ENCODE results near the gene DARS1. TPM values are rescaled to one million over a fixed set of nuclear protein-coding genes. Genes with fewer than 3 reads are reported as not detected.

Gene DARS1
- total RNA-seq, 1 donor: 119 TPM

GRCh38 chr2:135898234-135898786 lies 87.1 kb downstream of the DARS1 start:
- Histone ChIP-seq H3K4me2 (ENCODE audit: insufficient read depth, low read length) (no peak overlapping the region), H2AFZ (ENCODE audit: low read length) (no peak overlapping the region), H3K27me3 (ENCODE audit: insufficient read depth, low read length) (no peaks in the 10 kb centered on the region), H3K79me2 (ENCODE audit: insufficient read depth, low read length) (no peaks in the 10 kb centered on the region), H4K20me1 (ENCODE audit: insufficient read depth, low read length) (no peaks in the 10 kb centered on the region), H3K36me3 (ENCODE audit: insufficient read depth, low read length) (no peaks in the 10 kb centered on the region), H3K4me3 (ENCODE audit: insufficient read depth, low read length) (no peak overlapping the region), H3K9me3 (ENCODE audit: low read depth, low read length) (no peaks in the 10 kb centered on the region), H3K27ac (ENCODE audit: low read depth, low read length) (no peak overlapping the region), H3K4me1 (ENCODE audit: insufficient read depth, low read length) (no peaks in the 10 kb centered on the region)
- no peak for DNase-seq (ENCODE audit: insufficient read length, low spot score, missing footprints)
- no peak for TF ChIP-seq CTCF (IDR thresholded peaks at IDR 0.05; ENCODE audit: extremely low read depth, low read depth, low read length)

- Histone ChIP-seq H3K36me3 (ENCODE audit: insufficient read depth, low read length) (no peaks in the 10 kb centered on the region), H3K9me3 (ENCODE audit: low read depth, low read length) (no peaks in the 10 kb centered on the region), H3K4me3 (ENCODE audit: insufficient read depth, low read length) (no peak overlapping the region), H3K4me2 (ENCODE audit: insufficient read depth, low read length) (no peak overlapping the region), H2AFZ (ENCODE audit: low read length) (no peak overlapping the region), H3K27ac (ENCODE audit: low read depth, low read length) (no peak overlapping the region), H4K20me1 (ENCODE audit: insufficient read depth, low read length) (no peaks in the 10 kb centered on the region), H3K27me3 (ENCODE audit: insufficient read depth, low read length) (no peaks in the 10 kb centered on the region), H3K4me1 (ENCODE audit: insufficient read depth, low read length) (no peaks in the 10 kb centered on the region), H3K79me2 (ENCODE audit: insufficient read depth, low read length) (no peaks in the 10 kb centered on the region)
- no peak for TF ChIP-seq CTCF (IDR thresholded peaks at IDR 0.05; ENCODE audit: extremely low read depth, low read depth, low read length)
- no peak for DNase-seq (ENCODE audit: insufficient read length, low spot score, missing footprints)
Measured at GRCh38 chr2:135894930-135895329, 90.5 kb downstream of the DARS1 start.

GRCh38 chr2:135893374-135893794 lies 92.0 kb downstream of the DARS1 start:
- DNase-seq (ENCODE audit: insufficient read length, low spot score, missing footprints): no peak
- Histone ChIP-seq H2AFZ (ENCODE audit: low read length) (no peak overlapping the region), H3K4me1 (ENCODE audit: insufficient read depth, low read length) (no peaks in the 10 kb centered on the region), H3K27ac (ENCODE audit: low read depth, low read length) (no peak overlapping the region), H3K36me3 (ENCODE audit: insufficient read depth, low read length) (no peaks in the 10 kb centered on the region), H3K9me3 (ENCODE audit: low read depth, low read length) (no peaks in the 10 kb centered on the region), H3K79me2 (ENCODE audit: insufficient read depth, low read length) (no peaks in the 10 kb centered on the region), H4K20me1 (ENCODE audit: insufficient read depth, low read length) (no peaks in the 10 kb centered on the region), H3K4me3 (ENCODE audit: insufficient read depth, low read length) (no peak overlapping the region), H3K27me3 (ENCODE audit: insufficient read depth, low read length) (no peaks in the 10 kb centered on the region), H3K4me2 (ENCODE audit: insufficient read depth, low read length) (no peak overlapping the region)
- no peak for TF ChIP-seq CTCF (IDR thresholded peaks at IDR 0.05; ENCODE audit: extremely low read depth, low read depth, low read length)

GRCh38 chr2:135890835-135891234 lies 94.6 kb downstream of the DARS1 start:
- no peaks in the 10 kb centered on the region for H3K9me3 ChIP-seq (ENCODE audit: low read depth, low read length)
- DNase-seq (ENCODE audit: insufficient read length, low spot score, missing footprints): no peak
- no peak for TF ChIP-seq CTCF (IDR thresholded peaks at IDR 0.05; ENCODE audit: extremely low read depth, low read depth, low read length)
- no peak overlapping the region for H3K4me2 ChIP-seq (ENCODE audit: insufficient read depth, low read length)
- no peak overlapping the region for H3K4me3 ChIP-seq (ENCODE audit: insufficient read depth, low read length)
- H3K27ac ChIP-seq (ENCODE audit: low read depth, low read length): no peak overlapping the region
- H3K4me1 ChIP-seq (ENCODE audit: insufficient read depth, low read length): no peaks in the 10 kb centered on the region
- no peaks in the 10 kb centered on the region for H4K20me1 ChIP-seq (ENCODE audit: insufficient read depth, low read length)
- no peak overlapping the region for H2AFZ ChIP-seq (ENCODE audit: low read length)
- no peaks in the 10 kb centered on the region for H3K36me3 ChIP-seq (ENCODE audit: insufficient read depth, low read length)
- no peaks in the 10 kb centered on the region for H3K79me2 ChIP-seq (ENCODE audit: insufficient read depth, low read length)
- no peaks in the 10 kb centered on the region for H3K27me3 ChIP-seq (ENCODE audit: insufficient read depth, low read length)
